GM18868 (cell line): ENCODE results near the gene MICAL2.

Experiments used
- ATAC-seq: cut with Tn5 transposase; IDR thresholded peaks from one replicate; pipeline ENCODE4 v1.9.1; 2021; ENCODE audit warnings: mild to moderate bottlenecking, moderate library complexity; ENCODE audit not compliant: unreplicated experiment

MICAL2 gene

GRCh38 chr11:12183827-12184620 lies 73.6 kb downstream of the MICAL2 start:
- no peak for ATAC-seq

GRCh38 chr11:12184699-12185098 lies 74.3 kb downstream of the MICAL2 start:
- ATAC-seq, result no peak

GRCh38 chr11:12185106-12185690 lies 74.8 kb downstream of the MICAL2 start:
- ATAC-seq, result no peak

- ATAC-seq, result no peak
Observed at GRCh38 chr11:12185914-12186313, 75.5 kb downstream of the MICAL2 start.

GRCh38 chr11:12186701-12187100 lies 76.3 kb downstream of the MICAL2 start:
- ATAC-seq, result no peak

- ATAC-seq, result no peak
Observed at GRCh38 chr11:12187399-12187798, 77.0 kb downstream of the MICAL2 start.

GRCh38 chr11:12188548-12189317 lies 78.3 kb downstream of the MICAL2 start:
- peak; percentile 90 for ATAC-seq

GRCh38 chr11:12189543-12190235 lies 79.3 kb downstream of the MICAL2 start:
- no peak for ATAC-seq

GRCh38 chr11:12190511-12190910 lies 80.1 kb downstream of the MICAL2 start:
- ATAC-seq, result no peak

GRCh38 chr11:12192794-12193514 lies 82.6 kb downstream of the MICAL2 start:
- no peak for ATAC-seq

- ATAC-seq, result no peak
Observed at GRCh38 chr11:12193515-12194336, 83.3 kb downstream of the MICAL2 start.

GRCh38 chr11:12195768-12196167 lies 85.4 kb downstream of the MICAL2 start:
- peak; percentile 86 for ATAC-seq

- ATAC-seq, result no peak
Observed at GRCh38 chr11:12196308-12196707, 85.9 kb downstream of the MICAL2 start.

- ATAC-seq, result no peak
Observed at GRCh38 chr11:12196872-12197271, 86.5 kb downstream of the MICAL2 start.

GRCh38 chr11:12198251-12199222 lies 88.1 kb downstream of the MICAL2 start:
- ATAC-seq, result no peak

- ATAC-seq, result no peak
Observed at GRCh38 chr11:12199231-12199948, 89.0 kb downstream of the MICAL2 start.

- ATAC-seq, result no peak
Observed at GRCh38 chr11:12200279-12200990, 90.0 kb downstream of the MICAL2 start.
